ENCODE results near the gene TXNRD1.

- TF ChIP-seq POLR2A (IDR thresholded peaks at IDR 0.05; ENCODE audit: low read length) (no peak), GATA1 (IDR thresholded peaks at IDR 0.05; ENCODE audit: low read depth, low read length) (no peak)
Observed at GRCh38 chr12:104342147-104342546, 126.6 kb downstream of the TXNRD1 start.

All from erythroblast (primary cell).